SK-N-SH (cell line): Measurements from ENCODE around the gene KAT2A. TPM values are rescaled to one million over a fixed set of nuclear protein-coding genes. Genes with fewer than 3 reads are reported as not detected.

Source experiments
- CTCF ChIA-PET: fragments of 300-600, 350-600 bp; formaldehyde crosslinking; extraction: SDS; loops from one replicate; lab custom pipeline; 2021; lab: Yijun Ruan, JAX
- POLR2A ChIA-PET: fragments of 350-600 bp; sonication (Branson Sonifier 250); formaldehyde crosslinking; extraction: SDS; loops from one replicate; lab custom pipeline; 2020; ENCODE audit warnings: antibody characterized with exemption, inconsistent platforms; lab: Yijun Ruan, JAX
- DNase-seq: peaks from one replicate; pipeline ENCODE4 v3.0.0; 2012
- H2AFZ ChIP-seq: fragments of 200-600 bp; sonication (generic); 2 replicates; pipeline ENCODE4 v1.8.1; 2016; ENCODE audit warnings: antibody characterized with exemption, mild to moderate bottlenecking, low read depth
- H3F3A ChIP-seq: fragments of 200-600 bp; sonication (generic); replicated peaks from 2 replicates; pipeline ENCODE3; 2016; ENCODE audit warnings: antibody characterized with exemption, mild to moderate bottlenecking; ENCODE audit not compliant: insufficient read depth
- H3K27ac ChIP-seq, 2 experiments: fragments of 200-500 bp in 1 of 2; fragments of 200-600 bp in 1 of 2; sonication (Bioruptor generic) in 1 of 2; sonication (generic), shearing (Covaris generic) in 1 of 2; 2 replicates each; pipeline versions ENCODE4 v1.5.1 to v1.6.1; 2014 to 2016; ENCODE audit warnings: low read depth in 2 of 2, inconsistent platforms in 1 of 2, low read length in 1 of 2, mild to moderate bottlenecking in 1 of 2, mixed read lengths in 1 of 2
- H3K27me3 ChIP-seq: fragments of 200-600 bp; sonication (generic), shearing (Covaris generic); 2 replicates; pipeline ENCODE4 v1.6.1; 2016; ENCODE audit warnings: mixed run types; ENCODE audit not compliant: insufficient read depth
- H3K36me3 ChIP-seq, 2 experiments: fragments of 200-500 bp in 1 of 2; fragments of 200-600 bp in 1 of 2; sonication (Bioruptor generic) in 1 of 2; sonication (generic) in 1 of 2; replicated peaks in 1 of 2; 2 replicates each; pipeline versions ENCODE3 to v1.5.1; 2014 to 2016; ENCODE audit warnings: low read length in 1 of 2, mild to moderate bottlenecking in 1 of 2; ENCODE audit not compliant: insufficient read depth in 2 of 2, control insufficient read depth in 1 of 2
- H3K4me1 ChIP-seq, 2 experiments: fragments of 200-500 bp in 1 of 2; fragments of 200-600 bp in 1 of 2; sonication (Bioruptor generic) in 1 of 2; sonication (generic), shearing (Covaris generic) in 1 of 2; 2 replicates each; pipeline versions ENCODE4 v1.5.1 to v1.6.1; 2014 to 2016; ENCODE audit warnings: low read depth in 1 of 2, low read length in 1 of 2, mixed run types in 1 of 2; ENCODE audit not compliant: insufficient read depth in 2 of 2, control insufficient read depth in 1 of 2
- H3K4me2 ChIP-seq: fragments of 200-600 bp; sonication (generic), shearing (Covaris generic); 2 replicates; pipeline ENCODE4 v1.6.1; 2017; ENCODE audit warnings: mixed run types
- H3K4me3 ChIP-seq, 2 experiments: fragments of 200-500 bp in 1 of 2; fragments of 200-600 bp in 1 of 2; sonication (Bioruptor generic) in 1 of 2; sonication (generic), shearing (Covaris generic) in 1 of 2; 2 replicates each; pipeline versions ENCODE4 v1.5.1 to v1.8.1; 2014 to 2016; ENCODE audit warnings: low read depth in 2 of 2, inconsistent platforms in 1 of 2, low read length in 1 of 2, mild to moderate bottlenecking in 1 of 2, mixed read lengths in 1 of 2, moderate library complexity in 1 of 2
- H3K79me2 ChIP-seq: fragments of 200-600 bp; sonication (generic); 2 replicates; pipeline ENCODE4 v1.8.1; 2017; ENCODE audit warnings: mild to moderate bottlenecking; ENCODE audit not compliant: insufficient read depth
- H3K9ac ChIP-seq: fragments of 200-600 bp; sonication (generic); 2 replicates; pipeline ENCODE4 v1.6.1; 2017; ENCODE audit warnings: mixed run types
- H3K9me2 ChIP-seq: fragments of 200-600 bp; sonication (generic); 2 replicates; pipeline ENCODE4 v1.6.1; 2017; ENCODE audit warnings: mixed run types
- H3K9me3 ChIP-seq: fragments of 200-600 bp; sonication (generic); 2 replicates; pipeline ENCODE4 v1.6.1; 2017; ENCODE audit warnings: mixed run types, mild to moderate bottlenecking, moderate library complexity
- H4K20me1 ChIP-seq: fragments of 200-600 bp; sonication (generic); 2 replicates; pipeline ENCODE4 v1.6.1; 2017; ENCODE audit warnings: mild to moderate bottlenecking, mixed run types; ENCODE audit not compliant: insufficient read depth
- CHD2 ChIP-seq: fragments of 150-350 bp; IDR thresholded peaks from 2 replicates; pipeline ENCODE4 v1.6.1; 2018; ENCODE audit warnings: low read length; ENCODE audit not compliant: partially characterized antibody
- EP300 ChIP-seq, 2 experiments: IDR thresholded peaks; 2 replicates each; pipeline versions ENCODE4 v1.4.0 to v1.6.1; 2012; ENCODE audit warnings: borderline replicate concordance in 1 of 2, low read depth in 1 of 2, low read length in 1 of 2
- EZH2phosphoT487 ChIP-seq: fragments of 200-600 bp; sonication (generic); IDR thresholded peaks from 2 replicates; pipeline ENCODE4 v1.6.1; 2017; ENCODE audit warnings: low read depth, mixed run types, mild to moderate bottlenecking, antibody characterized with exemption, moderate library complexity, borderline replicate concordance
- FOXJ3 ChIP-seq: sonication (generic); formaldehyde crosslinking; IDR thresholded peaks from 2 replicates; pipeline ENCODE4 v1.5.1; 2020; ENCODE audit warnings: mild to moderate bottlenecking, missing genetic modification reagents
- FOXM1 ChIP-seq: IDR thresholded peaks from 2 replicates; pipeline ENCODE4 v1.4.0; 2012; ENCODE audit warnings: low read depth, mild to moderate bottlenecking
- MEF2A ChIP-seq: IDR thresholded peaks from 2 replicates; pipeline ENCODE4 v1.4.0; 2012; ENCODE audit warnings: low read depth, borderline replicate concordance
- MXI1 ChIP-seq: IDR thresholded peaks from 2 replicates; pipeline ENCODE4 v1.6.1; 2012; ENCODE audit warnings: mild to moderate bottlenecking, low read depth, low read length, improper control_type of control experiment
- NFIC ChIP-seq: IDR thresholded peaks from 2 replicates; pipeline ENCODE4 v1.4.0; 2012; ENCODE audit warnings: borderline replicate concordance
- RAD21 ChIP-seq: IDR thresholded peaks from 2 replicates; pipeline ENCODE4 v1.6.1; 2012; ENCODE audit warnings: mild to moderate bottlenecking, low read length
- RFX5 ChIP-seq: IDR thresholded peaks from 2 replicates; pipeline ENCODE4 v1.6.1; 2012; ENCODE audit warnings: mild to moderate bottlenecking, improper control_type of control experiment, low read length
- SMC3 ChIP-seq: IDR thresholded peaks from 2 replicates; pipeline ENCODE4 v1.6.1; 2012; ENCODE audit warnings: low read depth, low read length, improper control_type of control experiment
- TEAD4 ChIP-seq: IDR thresholded peaks from 2 replicates; pipeline ENCODE4 v1.4.0; 2012; ENCODE audit warnings: mild to moderate bottlenecking, borderline replicate concordance; ENCODE audit not compliant: insufficient read depth
- WGBS: methylation state at CpG from one replicate; pipeline ENCODE4 v1.1.6; 2017; ENCODE audit warnings: low lambda C conversion rate; 5-methylcytosine and 5-hydroxymethylcytosine counted together
- polyA plus RNA-seq, 3 experiments: library from polyadenylated mRNA; depleted of rRNA; stranded (reverse); fragments of >200 nt; gene quantifications; 2 replicates each; pipeline ENCODE4 v1.2.3, GENCODE V29; 2012
- TF ChIP-seq, protein P1 (sequence below): fragments of 150-350 bp; IDR thresholded peaks from 2 replicates; pipeline ENCODE4 v1.6.1; 2016; ENCODE audit warnings: mild to moderate bottlenecking, low read depth, low read length
- TF ChIP-seq, protein P2 (sequence below): fragments of 200-600 bp; sonication (generic); IDR thresholded peaks from 2 replicates; pipeline ENCODE4 v1.6.1; 2017; ENCODE audit warnings: antibody characterized with exemption, mild to moderate bottlenecking, moderate library complexity
- TF ChIP-seq, protein P3 (sequence below): IDR thresholded peaks from 2 replicates; pipeline ENCODE4 v1.4.0; 2012; ENCODE audit warnings: low read depth
- TF ChIP-seq, protein P4 (sequence below): IDR thresholded peaks from 2 replicates; pipeline ENCODE4 v1.4.0; 2012; ENCODE audit warnings: low read depth, borderline replicate concordance

The KAT2A gene
- polyA plus RNA-seq, 1 of the 3 experiments (the other 2 are of a cell fraction): 45.1 TPM

DNA sequence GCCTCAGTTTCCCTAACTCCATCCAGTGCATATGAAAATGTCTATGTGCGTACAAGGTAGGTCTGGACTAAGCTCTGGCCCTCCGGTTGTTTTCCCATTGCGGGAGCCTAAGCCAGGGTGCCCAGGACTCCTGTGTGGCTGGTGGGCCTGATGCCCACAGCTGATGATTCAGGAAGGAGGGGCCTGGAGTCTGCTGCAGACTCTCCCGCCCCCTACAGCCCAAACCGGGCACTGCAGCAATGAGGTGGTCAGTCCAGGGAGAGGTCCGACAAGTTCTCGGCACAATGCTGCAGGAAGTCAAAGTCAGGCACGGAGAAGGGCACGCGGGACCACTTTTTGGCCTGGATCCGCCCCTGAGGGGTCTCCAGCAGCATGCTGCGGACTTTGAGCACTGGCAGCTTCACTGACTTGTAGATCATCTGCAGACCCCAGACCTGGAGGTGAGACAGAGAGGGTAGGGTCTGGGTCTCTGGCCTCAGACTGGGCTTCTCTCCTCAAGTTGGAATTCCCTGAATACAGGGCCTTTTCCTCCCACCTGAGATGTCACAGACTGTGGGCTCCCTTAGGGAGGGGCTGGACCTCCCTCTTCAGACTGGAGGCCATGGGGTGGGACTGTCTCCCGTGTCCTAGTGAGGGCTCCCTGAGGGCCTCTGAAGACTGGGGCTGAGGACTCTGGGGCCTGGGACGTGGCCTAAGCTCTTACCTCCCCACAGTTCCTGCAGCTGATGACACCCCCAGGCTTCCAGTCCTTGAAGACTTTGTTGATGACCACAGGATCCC is 19.5 kb downstream of the KAT2A start:
- H3K4me3 ChIP-seq: no peak overlapping the region
- ChIA-PET CTCF (interaction anchor here (0.5 to 29.9 kb wide), 41 partner anchors 10 to 376 kb away, joined by 3 to 496 read pairs (median 5); partner anchors contain the start of genes C17orf113, DHX58, DNAJC7 and KAT2A), POLR2A (interaction anchor here (0.8 kb wide), 1 partner anchor 237 kb away, joined by 3 read pairs; the partner anchor contains the start of gene KLHL11)
- no peaks in the 10 kb centered on the region for H3K36me3 ChIP-seq
- peak; percentile 76 for TF ChIP-seq SMC3
- TF ChIP-seq FOXM1: no peak
- TF ChIP-seq TEAD4: no peak
- no peak for TF ChIP-seq MXI1
- peak; percentile 86 for TF ChIP-seq RAD21
- TF ChIP-seq, protein P1, sequence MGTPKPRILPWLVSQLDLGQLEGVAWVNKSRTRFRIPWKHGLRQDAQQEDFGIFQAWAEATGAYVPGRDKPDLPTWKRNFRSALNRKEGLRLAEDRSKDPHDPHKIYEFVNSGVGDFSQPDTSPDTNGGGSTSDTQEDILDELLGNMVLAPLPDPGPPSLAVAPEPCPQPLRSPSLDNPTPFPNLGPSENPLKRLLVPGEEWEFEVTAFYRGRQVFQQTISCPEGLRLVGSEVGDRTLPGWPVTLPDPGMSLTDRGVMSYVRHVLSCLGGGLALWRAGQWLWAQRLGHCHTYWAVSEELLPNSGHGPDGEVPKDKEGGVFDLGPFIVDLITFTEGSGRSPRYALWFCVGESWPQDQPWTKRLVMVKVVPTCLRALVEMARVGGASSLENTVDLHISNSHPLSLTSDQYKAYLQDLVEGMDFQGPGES: no peak
- TF ChIP-seq, protein P2, sequence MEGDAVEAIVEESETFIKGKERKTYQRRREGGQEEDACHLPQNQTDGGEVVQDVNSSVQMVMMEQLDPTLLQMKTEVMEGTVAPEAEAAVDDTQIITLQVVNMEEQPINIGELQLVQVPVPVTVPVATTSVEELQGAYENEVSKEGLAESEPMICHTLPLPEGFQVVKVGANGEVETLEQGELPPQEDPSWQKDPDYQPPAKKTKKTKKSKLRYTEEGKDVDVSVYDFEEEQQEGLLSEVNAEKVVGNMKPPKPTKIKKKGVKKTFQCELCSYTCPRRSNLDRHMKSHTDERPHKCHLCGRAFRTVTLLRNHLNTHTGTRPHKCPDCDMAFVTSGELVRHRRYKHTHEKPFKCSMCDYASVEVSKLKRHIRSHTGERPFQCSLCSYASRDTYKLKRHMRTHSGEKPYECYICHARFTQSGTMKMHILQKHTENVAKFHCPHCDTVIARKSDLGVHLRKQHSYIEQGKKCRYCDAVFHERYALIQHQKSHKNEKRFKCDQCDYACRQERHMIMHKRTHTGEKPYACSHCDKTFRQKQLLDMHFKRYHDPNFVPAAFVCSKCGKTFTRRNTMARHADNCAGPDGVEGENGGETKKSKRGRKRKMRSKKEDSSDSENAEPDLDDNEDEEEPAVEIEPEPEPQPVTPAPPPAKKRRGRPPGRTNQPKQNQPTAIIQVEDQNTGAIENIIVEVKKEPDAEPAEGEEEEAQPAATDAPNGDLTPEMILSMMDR: peak; percentile 86
- no peak for TF ChIP-seq NFIC
- no peaks in the 10 kb centered on the region for H3K79me2 ChIP-seq
- H3K27ac ChIP-seq: no peak overlapping the region
- no peaks in the 10 kb centered on the region; the same call in 1 of the 2 replicates for H3K27me3 ChIP-seq
- H3K4me1 ChIP-seq: peaks cover 0 to 8% of the 10 kb centered on the region in 2 experiments; a peak in 1 of 4 replicates
- H3K9me2 ChIP-seq: no peaks in the 10 kb centered on the region
- 32% methylated on average over 9 of the region's 14 CpGs for WGBS
- H3K4me2 ChIP-seq: no peak overlapping the region
- peak; percentile 92 for DNase-seq
- H3F3A ChIP-seq: no peaks in the 10 kb centered on the region
- no peak overlapping the region for H3K9ac ChIP-seq
- H3K9me3 ChIP-seq: no peaks in the 10 kb centered on the region
- H2AFZ ChIP-seq: no peak overlapping the region
- H4K20me1 ChIP-seq: no peaks in the 10 kb centered on the region

DNA sequence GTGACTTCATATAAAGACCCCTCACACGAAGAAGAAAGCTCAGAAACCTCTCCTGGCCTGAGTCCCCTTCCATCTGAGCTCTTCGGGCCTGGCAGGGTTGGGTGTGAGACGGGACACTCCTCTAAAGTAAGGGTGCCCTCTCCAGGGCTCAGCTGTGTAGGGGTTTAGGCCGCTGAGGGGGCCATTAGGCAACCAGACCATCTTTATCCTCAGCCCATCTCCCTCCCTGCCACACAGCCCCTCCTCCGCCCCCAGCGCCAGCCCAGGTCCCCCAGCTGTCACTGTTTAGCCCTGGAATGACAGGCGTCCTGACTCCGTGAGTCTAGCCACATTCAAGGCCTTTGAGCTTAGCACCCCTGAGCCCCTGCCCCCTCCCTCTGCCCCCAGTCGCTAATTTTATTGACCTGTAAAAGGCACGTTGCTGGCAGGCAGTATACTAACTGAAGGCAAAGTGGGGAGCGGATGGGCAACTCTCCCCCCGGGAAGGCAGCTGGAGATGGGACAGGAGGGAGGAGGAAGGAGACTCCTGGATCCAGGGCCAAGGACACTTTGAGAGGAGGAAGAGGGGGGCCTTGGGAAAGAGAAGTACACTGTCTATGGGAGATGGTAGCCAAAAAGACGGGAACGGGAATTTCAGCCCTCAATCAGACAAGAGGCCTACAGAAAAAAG is 22.3 kb downstream of the KAT2A start:
- TF ChIP-seq EZH2phosphoT487 (no peak), FOXM1 (no peak), MEF2A (no peak), RFX5 (no peak), EP300 (IDR thresholded peaks at IDR 0.05; ENCODE audit: borderline replicate concordance in 1 of 2, low read depth in 1 of 2, low read length in 1 of 2) (no peak), FOXJ3 (no peak), CHD2 (no peak)
- TF ChIP-seq, protein P3, sequence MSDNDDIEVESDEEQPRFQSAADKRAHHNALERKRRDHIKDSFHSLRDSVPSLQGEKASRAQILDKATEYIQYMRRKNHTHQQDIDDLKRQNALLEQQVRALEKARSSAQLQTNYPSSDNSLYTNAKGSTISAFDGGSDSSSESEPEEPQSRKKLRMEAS: no peak
- TF ChIP-seq, protein P4, sequence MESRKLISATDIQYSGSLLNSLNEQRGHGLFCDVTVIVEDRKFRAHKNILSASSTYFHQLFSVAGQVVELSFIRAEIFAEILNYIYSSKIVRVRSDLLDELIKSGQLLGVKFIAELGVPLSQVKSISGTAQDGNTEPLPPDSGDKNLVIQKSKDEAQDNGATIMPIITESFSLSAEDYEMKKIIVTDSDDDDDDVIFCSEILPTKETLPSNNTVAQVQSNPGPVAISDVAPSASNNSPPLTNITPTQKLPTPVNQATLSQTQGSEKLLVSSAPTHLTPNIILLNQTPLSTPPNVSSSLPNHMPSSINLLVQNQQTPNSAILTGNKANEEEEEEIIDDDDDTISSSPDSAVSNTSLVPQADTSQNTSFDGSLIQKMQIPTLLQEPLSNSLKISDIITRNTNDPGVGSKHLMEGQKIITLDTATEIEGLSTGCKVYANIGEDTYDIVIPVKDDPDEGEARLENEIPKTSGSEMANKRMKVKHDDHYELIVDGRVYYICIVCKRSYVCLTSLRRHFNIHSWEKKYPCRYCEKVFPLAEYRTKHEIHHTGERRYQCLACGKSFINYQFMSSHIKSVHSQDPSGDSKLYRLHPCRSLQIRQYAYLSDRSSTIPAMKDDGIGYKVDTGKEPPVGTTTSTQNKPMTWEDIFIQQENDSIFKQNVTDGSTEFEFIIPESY: no peak
- H3F3A ChIP-seq: no peaks in the 10 kb centered on the region
- peaks cover 0 to 8% of the 10 kb centered on the region in 2 experiments; a peak in 1 of 4 replicates for H3K4me1 ChIP-seq
- no peaks in the 10 kb centered on the region for H3K36me3 ChIP-seq
- no peaks in the 10 kb centered on the region for H3K79me2 ChIP-seq
- no peak overlapping the region for H3K4me3 ChIP-seq
- H3K4me2 ChIP-seq: no peak overlapping the region
- ChIA-PET POLR2A (no interaction called here), CTCF (interaction anchor here (0.7 to 29.9 kb wide), 8 partner anchors 10 to 139 kb away, joined by 3 to 496 read pairs (median 4); partner anchors contain the start of genes DNAJC7 and NKIRAS2)
- H2AFZ ChIP-seq: no peak overlapping the region
- WGBS: 80% methylated on average over 11 of the region's 14 CpGs
- no peak overlapping the region for H3K9ac ChIP-seq
- no peaks in the 10 kb centered on the region for H4K20me1 ChIP-seq
- DNase-seq: peak; percentile 54
- no peaks in the 10 kb centered on the region; the same call in 1 of the 2 replicates for H3K27me3 ChIP-seq
- no peaks in the 10 kb centered on the region for H3K9me2 ChIP-seq
- H3K9me3 ChIP-seq: no peaks in the 10 kb centered on the region
- H3K27ac ChIP-seq: no peak overlapping the region
